ENCODE data around the gene ITPR2. TPM values are rescaled to one million over a fixed set of nuclear protein-coding genes. Genes with fewer than 3 reads are reported as not detected.

Gene ITPR2
- total RNA-seq, 4 donors from 2014 or later = 34.1 to 53.0 (median 41.0) TPM

DNA sequence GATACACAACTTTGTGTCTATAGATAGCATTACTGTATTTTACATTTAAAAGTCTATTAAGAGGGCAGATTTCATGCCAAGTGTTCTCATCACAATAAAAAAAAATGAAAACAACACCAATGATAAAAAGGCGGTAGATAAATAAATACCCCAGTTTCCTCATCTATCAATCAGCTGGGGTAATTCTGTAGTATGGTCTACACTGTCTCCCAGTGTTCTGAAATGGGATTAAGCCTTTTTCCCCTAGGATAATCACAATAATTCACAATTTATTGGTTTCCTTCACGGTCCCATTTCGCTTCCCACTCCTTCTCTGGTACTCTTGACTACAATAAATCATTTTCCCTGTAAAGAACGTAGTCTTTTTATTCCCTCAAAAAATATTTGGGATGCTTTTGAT is 523.4 kb downstream of the ITPR2 start:
- TF ChIP-seq, protein P1, sequence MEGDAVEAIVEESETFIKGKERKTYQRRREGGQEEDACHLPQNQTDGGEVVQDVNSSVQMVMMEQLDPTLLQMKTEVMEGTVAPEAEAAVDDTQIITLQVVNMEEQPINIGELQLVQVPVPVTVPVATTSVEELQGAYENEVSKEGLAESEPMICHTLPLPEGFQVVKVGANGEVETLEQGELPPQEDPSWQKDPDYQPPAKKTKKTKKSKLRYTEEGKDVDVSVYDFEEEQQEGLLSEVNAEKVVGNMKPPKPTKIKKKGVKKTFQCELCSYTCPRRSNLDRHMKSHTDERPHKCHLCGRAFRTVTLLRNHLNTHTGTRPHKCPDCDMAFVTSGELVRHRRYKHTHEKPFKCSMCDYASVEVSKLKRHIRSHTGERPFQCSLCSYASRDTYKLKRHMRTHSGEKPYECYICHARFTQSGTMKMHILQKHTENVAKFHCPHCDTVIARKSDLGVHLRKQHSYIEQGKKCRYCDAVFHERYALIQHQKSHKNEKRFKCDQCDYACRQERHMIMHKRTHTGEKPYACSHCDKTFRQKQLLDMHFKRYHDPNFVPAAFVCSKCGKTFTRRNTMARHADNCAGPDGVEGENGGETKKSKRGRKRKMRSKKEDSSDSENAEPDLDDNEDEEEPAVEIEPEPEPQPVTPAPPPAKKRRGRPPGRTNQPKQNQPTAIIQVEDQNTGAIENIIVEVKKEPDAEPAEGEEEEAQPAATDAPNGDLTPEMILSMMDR (IDR thresholded peaks at IDR 0.05; ENCODE audit: low read depth) = no peak

DNA sequence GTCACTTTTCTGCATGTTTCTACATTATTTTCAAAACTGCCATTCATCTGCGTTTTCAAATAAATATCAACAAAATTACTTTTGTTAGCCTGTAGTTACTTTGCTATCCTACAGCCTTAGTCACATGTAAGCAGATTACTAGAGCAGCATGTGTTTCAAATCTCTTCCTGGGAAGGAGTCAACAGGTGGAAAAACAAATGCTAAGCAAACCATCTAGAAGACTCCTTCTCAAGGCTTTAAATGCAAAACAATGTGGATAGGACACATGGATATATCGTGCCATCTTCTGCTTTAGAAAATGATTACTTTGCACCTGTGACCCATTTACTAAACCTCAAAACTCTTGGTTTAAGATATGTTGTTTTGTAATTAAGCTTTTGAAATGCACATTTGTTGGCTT is 528.7 kb downstream of the ITPR2 start:
- TF ChIP-seq, protein P1 (IDR thresholded peaks at IDR 0.05; ENCODE audit: low read depth) = no peak

DNA sequence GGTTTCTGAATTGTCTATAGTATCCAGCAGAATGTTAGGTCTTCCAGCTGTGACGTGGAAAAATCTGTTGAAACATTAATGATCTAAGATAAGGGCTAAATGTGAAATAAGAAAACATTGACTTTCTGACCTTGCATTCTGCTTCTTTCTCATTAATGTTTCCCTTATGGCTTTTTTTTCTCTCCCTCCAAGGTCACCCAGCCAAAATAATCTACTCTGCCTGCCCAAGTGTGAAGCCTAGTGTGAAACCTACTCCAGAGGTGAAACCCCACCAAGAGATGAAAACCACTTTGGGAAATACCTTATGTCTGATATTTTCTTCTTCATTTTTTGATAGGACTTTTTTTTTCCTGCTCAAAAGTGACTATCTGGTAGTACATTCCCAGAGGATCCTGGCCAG is 529.6 kb downstream of the ITPR2 start:
- TF ChIP-seq, protein P1 (IDR thresholded peaks at IDR 0.05; ENCODE audit: low read depth) = no peak

DNA sequence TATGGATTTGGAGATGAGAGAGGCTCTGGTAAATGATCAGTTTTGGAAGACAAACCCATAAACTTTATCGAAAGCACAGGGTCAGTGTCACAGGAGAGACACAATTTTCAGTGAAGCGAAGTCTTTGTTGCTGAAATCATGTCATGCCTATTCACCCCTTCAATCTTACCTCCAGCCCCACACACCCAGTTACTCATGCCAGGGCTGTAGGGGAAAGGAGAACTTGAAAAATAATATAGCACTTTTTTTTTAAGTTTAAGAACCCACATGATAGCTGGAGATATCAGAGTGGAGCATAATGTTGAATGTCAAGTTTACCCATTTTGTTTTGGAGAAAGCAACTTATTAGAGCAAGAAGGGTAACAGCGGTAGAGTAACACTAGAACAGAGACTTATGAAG is 530.2 kb downstream of the ITPR2 start:
- TF ChIP-seq, protein P1 (IDR thresholded peaks at IDR 0.05; ENCODE audit: low read depth) = no peak

DNA sequence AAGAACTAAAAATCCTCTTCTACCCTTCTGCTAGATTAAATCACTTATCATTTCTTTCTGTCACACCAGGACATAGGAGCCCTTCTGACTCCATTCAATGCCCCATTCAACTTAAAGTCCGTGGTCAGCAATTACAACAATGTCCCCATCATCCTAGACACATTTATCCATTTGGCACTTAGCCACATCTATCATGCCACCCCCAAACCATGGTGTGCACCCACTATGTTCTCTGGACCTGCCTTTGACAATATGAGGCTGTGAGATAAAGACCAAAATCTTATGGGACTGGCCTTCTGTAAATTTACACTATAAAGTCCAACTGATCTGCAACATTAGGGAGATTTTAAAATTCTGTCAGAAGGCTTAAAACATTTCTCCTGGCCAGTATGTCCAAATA is 533.2 kb downstream of the ITPR2 start:
- TF ChIP-seq, protein P1 (IDR thresholded peaks at IDR 0.05; ENCODE audit: low read depth) = no peak

DNA sequence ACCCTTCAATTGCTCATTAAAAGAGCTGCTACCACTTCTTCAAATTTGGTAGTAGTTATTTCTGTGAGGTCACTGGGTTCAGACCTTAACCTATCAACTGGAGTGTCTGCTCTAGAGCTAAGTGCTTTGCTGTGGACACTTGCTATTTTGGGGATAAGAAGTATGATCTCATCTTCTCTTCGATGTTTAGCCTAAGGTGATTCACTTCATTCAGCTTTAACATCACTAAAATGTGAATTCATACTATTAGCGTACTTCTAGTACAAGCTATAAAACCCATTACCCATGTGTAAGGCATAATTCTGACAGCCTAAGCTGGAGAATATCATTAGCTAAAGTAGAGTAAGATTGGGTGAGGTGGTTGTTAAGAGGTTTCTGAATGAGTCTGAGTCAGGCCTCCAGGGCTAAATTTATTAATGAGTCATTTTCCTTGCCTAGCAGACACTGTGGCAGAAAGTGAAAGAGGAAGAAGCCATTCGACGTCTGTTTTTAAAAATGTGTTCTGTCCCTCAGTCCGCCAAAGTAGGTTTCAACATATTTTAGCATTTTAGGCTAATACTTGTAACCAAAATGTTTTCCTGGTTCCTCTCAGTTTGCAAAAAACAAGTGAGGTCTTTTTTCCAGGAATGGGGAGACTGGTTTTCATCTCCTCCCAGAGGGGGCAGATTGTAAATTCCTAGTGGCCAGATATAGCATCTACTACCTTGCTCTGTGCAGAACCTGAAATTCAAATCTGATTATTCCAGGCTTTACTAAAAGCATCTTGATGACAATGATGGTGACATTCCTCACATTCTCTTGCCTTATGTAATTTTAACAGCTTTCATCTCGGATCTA is 534.0 kb downstream of the ITPR2 start:
- TF ChIP-seq, protein P1 (IDR thresholded peaks at IDR 0.05; ENCODE audit: low read depth) = no peak

DNA sequence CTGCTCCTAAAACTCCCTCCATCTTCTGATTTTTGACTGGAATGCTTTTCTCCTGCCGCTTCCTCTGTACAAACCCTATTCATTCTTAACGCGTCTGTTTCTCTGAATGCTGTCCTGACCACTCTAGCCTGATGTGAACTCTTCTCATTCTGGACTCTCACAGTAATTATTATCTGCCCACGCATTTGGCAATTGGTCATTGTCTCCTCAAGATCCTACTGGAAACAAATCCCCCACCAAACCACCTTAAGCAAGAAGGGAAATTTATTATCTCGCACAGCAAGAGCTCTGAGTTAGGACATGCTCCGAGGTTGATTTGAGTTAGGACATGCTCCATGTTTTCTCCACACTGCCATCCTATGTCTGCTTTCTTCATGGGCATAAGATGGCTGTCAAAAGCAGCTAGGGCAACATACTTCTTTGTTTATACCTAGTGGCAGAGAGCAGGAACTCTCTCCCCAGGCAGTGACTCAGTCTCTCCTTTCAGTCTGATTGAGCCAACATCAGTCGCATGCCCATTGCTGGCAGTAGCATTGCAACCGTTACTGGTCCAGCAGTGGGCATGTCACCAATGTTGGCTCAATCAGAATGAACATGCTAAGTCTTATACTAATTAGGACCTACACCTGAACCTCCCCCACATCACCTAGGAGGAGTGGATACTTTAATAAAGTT is 535.5 kb downstream of the ITPR2 start:
- TF ChIP-seq, protein P1 (IDR thresholded peaks at IDR 0.05; ENCODE audit: low read depth) = no peak
